NB4 (cell line): ENCODE measurements around the gene CHRNA7.

Experiments
- MAX ChIP-seq: IDR thresholded peaks from 2 replicates; pipeline ENCODE4 v1.6.1; 2011; ENCODE audit warnings: low read depth, low read length
- MYC ChIP-seq: IDR thresholded peaks from 2 replicates; pipeline ENCODE4 v1.6.1; 2011; ENCODE audit warnings: low read depth, low read length
- POLR2A ChIP-seq: IDR thresholded peaks from 2 replicates; pipeline ENCODE4 v1.6.1; 2011; ENCODE audit warnings: mild to moderate bottlenecking; ENCODE audit not compliant: insufficient read length; ENCODE audit errors: extremely low read depth
- TF ChIP-seq, protein P1 (sequence below): IDR thresholded peaks from one replicate; pipeline ENCODE4 v1.5.1; 2012; ENCODE audit warnings: low read depth, low read length

GRCh38 chr15:32113224-32113623 is 82.9 kb downstream of the CHRNA7 start:
- TF ChIP-seq, protein P1, sequence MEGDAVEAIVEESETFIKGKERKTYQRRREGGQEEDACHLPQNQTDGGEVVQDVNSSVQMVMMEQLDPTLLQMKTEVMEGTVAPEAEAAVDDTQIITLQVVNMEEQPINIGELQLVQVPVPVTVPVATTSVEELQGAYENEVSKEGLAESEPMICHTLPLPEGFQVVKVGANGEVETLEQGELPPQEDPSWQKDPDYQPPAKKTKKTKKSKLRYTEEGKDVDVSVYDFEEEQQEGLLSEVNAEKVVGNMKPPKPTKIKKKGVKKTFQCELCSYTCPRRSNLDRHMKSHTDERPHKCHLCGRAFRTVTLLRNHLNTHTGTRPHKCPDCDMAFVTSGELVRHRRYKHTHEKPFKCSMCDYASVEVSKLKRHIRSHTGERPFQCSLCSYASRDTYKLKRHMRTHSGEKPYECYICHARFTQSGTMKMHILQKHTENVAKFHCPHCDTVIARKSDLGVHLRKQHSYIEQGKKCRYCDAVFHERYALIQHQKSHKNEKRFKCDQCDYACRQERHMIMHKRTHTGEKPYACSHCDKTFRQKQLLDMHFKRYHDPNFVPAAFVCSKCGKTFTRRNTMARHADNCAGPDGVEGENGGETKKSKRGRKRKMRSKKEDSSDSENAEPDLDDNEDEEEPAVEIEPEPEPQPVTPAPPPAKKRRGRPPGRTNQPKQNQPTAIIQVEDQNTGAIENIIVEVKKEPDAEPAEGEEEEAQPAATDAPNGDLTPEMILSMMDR: no peak
- TF ChIP-seq POLR2A: no peak
- TF ChIP-seq MAX: no peak
- no peak for TF ChIP-seq MYC
